ENCODE data around the gene FAM118A. TPM values are rescaled to one million over a fixed set of nuclear protein-coding genes. Genes with fewer than 3 reads are reported as not detected.
"Not testable (repeated sequence)": the region's sequence is repeated elsewhere in the genome, so short reads cannot be mapped to it uniquely, and the experiment has no call there.

FAM118A gene
- polyA plus RNA-seq, 4 donors: 13.4 to 51.3 (median 28.3) TPM

- no peak for DNase-seq (ENCODE audit: low read depth in 4 of 4, low spot score in 2 of 4)
These were observed 19.2 kb downstream of the FAM118A start for GRCh38 chr22:45328822-45329529.

GRCh38 chr22:45329530-45329936 is 19.8 kb downstream of the FAM118A start:
- no peak for DNase-seq (ENCODE audit: low read depth in 4 of 4, low spot score in 2 of 4)

- no peak for DNase-seq (ENCODE audit: low read depth in 4 of 4, low spot score in 2 of 4)
These were observed 20.8 kb downstream of the FAM118A start for GRCh38 chr22:45330548-45330947.

- no peak for DNase-seq (ENCODE audit: low read depth in 4 of 4, low spot score in 2 of 4)
These were observed 21.8 kb downstream of the FAM118A start for GRCh38 chr22:45331486-45331885.

- DNase-seq (ENCODE audit: low read depth in 4 of 4, low spot score in 2 of 4): no peak
These were observed 22.3 kb downstream of the FAM118A start for GRCh38 chr22:45332001-45332400.

GRCh38 chr22:45334068-45334467 is 24.3 kb downstream of the FAM118A start:
- DNase-seq (ENCODE audit: low read depth in 4 of 4, low spot score in 2 of 4): no peak

GRCh38 chr22:45334528-45334927 is 24.8 kb downstream of the FAM118A start:
- DNase-seq (ENCODE audit: low read depth in 4 of 4, low spot score in 2 of 4): no peak

- no peak for DNase-seq (ENCODE audit: low read depth in 4 of 4, low spot score in 2 of 4)
These were observed 25.5 kb downstream of the FAM118A start for GRCh38 chr22:45335021-45335818.

GRCh38 chr22:45335854-45336522 is 26.3 kb downstream of the FAM118A start:
- DNase-seq (ENCODE audit: low read depth in 4 of 4, low spot score in 2 of 4): no peak

- DNase-seq (ENCODE audit: low read depth in 4 of 4, low spot score in 2 of 4): no peak
These were observed 27.3 kb downstream of the FAM118A start for GRCh38 chr22:45336971-45337431.

GRCh38 chr22:45337536-45337935 is 27.8 kb downstream of the FAM118A start:
- no peak for DNase-seq (ENCODE audit: low read depth in 4 of 4, low spot score in 2 of 4)

- no peak for DNase-seq (ENCODE audit: low read depth in 4 of 4, low spot score in 2 of 4)
These were observed 29.1 kb downstream of the FAM118A start for GRCh38 chr22:45338795-45339194.

- no peak for DNase-seq (ENCODE audit: low read depth in 4 of 4, low spot score in 2 of 4)
These were observed 30.6 kb downstream of the FAM118A start for GRCh38 chr22:45340323-45340722.

GRCh38 chr22:45341498-45341897 is 31.8 kb downstream of the FAM118A start:
- DNase-seq (ENCODE audit: low read depth in 4 of 4, low spot score in 2 of 4): no peak

- DNase-seq (ENCODE audit: low read depth in 4 of 4, low spot score in 2 of 4): no peak
These were observed 33.4 kb downstream of the FAM118A start for GRCh38 chr22:45343143-45343542.

GRCh38 chr22:45344334-45344733 is 34.6 kb downstream of the FAM118A start:
- no peak for DNase-seq (ENCODE audit: low read depth in 4 of 4, low spot score in 2 of 4)

- no peak for DNase-seq (ENCODE audit: low read depth in 4 of 4, low spot score in 2 of 4)
These were observed 40.2 kb downstream of the FAM118A start for GRCh38 chr22:45349916-45350315.

- no peak for DNase-seq (ENCODE audit: low read depth in 4 of 4, low spot score in 2 of 4)
These were observed 42.2 kb downstream of the FAM118A start for GRCh38 chr22:45351956-45352355.

- not testable (repeated sequence) for DNase-seq (ENCODE audit: low read depth in 4 of 4, low spot score in 2 of 4)
These were observed 43.0 kb downstream of the FAM118A start for GRCh38 chr22:45352757-45353156.

GRCh38 chr22:45353786-45354185 is 44.1 kb downstream of the FAM118A start:
- DNase-seq (ENCODE audit: low read depth in 4 of 4, low spot score in 2 of 4): no peak

- DNase-seq (ENCODE audit: low read depth in 4 of 4, low spot score in 2 of 4): no peak
These were observed 47.8 kb downstream of the FAM118A start for GRCh38 chr22:45357490-45357889.
